Fibroblast of lung (primary cell): ENCODE results near the gene RAD18. TPM values are rescaled to one million over a fixed set of nuclear protein-coding genes. Genes with fewer than 3 reads are reported as not detected.
A peak's percentile ranks its signal among the peaks of the same experiment; 100 is the strongest.

Experiments
- DNase-seq, 2 donors: peaks; one replicate each; pipeline versions ENCODE4 v3.0.0 to v3.0.0-alpha.2; 2010; ENCODE audit warnings: low read depth in 2 of 2
- H2AFZ ChIP-seq: 2 replicates; pipeline ENCODE4 v1.5.1; 2012; ENCODE audit warnings: low read length, control low read depth, inconsistent platforms
- H3K27ac ChIP-seq: 2 replicates; pipeline ENCODE4 v1.5.1; 2011; ENCODE audit warnings: low read length, control low read depth; ENCODE audit not compliant: insufficient read depth
- H3K27me3 ChIP-seq: 2 replicates; pipeline ENCODE4 v1.5.1; 2011; ENCODE audit warnings: mild to moderate bottlenecking, low read length; ENCODE audit not compliant: control insufficient read depth, insufficient read depth
- H3K36me3 ChIP-seq: 2 replicates; pipeline ENCODE4 v1.5.1; 2011; ENCODE audit warnings: low read length; ENCODE audit not compliant: control insufficient read depth, insufficient read depth
- H3K4me1 ChIP-seq: 2 replicates; pipeline ENCODE4 v1.5.1; 2011; ENCODE audit warnings: low read length; ENCODE audit not compliant: control insufficient read depth, insufficient read depth; ENCODE audit errors: extremely low read depth
- H3K4me2 ChIP-seq: 2 replicates; pipeline ENCODE4 v1.5.1; 2011; ENCODE audit warnings: low read length, control low read depth; ENCODE audit not compliant: insufficient read depth; ENCODE audit errors: extremely low read depth
- H3K4me3 ChIP-seq, 4 experiments: fragments of 200-600 bp in 1 of 4; sonication (generic) in 1 of 4; replicated peaks in 1 of 4; 2 replicates each; pipeline ENCODE4 v1.5.1; 2011 to 2016; ENCODE audit warnings: low read length in 4 of 4, low read depth in 3 of 4, mild to moderate bottlenecking in 3 of 4, control low read depth in 2 of 4, inconsistent platforms in 1 of 4, mixed read lengths in 1 of 4; ENCODE audit not compliant: insufficient read depth in 1 of 4; ENCODE audit errors: control extremely low read depth in 1 of 4
- H3K79me2 ChIP-seq: 2 replicates; pipeline ENCODE4 v1.5.1; 2012; ENCODE audit warnings: mild to moderate bottlenecking, low read length, inconsistent platforms; ENCODE audit not compliant: control insufficient read depth, insufficient read depth
- H3K9ac ChIP-seq: 2 replicates; pipeline ENCODE4 v1.5.1; 2011; ENCODE audit warnings: mild to moderate bottlenecking, low read length, control low read depth; ENCODE audit not compliant: insufficient read depth
- H3K9me3 ChIP-seq: 2 replicates; pipeline ENCODE4 v1.5.1; 2012; ENCODE audit warnings: low read depth, low read length; ENCODE audit not compliant: control insufficient read depth, insufficient read depth
- H4K20me1 ChIP-seq: 2 replicates; pipeline ENCODE4 v1.5.1; 2011; ENCODE audit warnings: low read length; ENCODE audit not compliant: control insufficient read depth, insufficient read depth; ENCODE audit errors: extremely low read depth
- CTCF ChIP-seq, 2 donors: IDR thresholded peaks in 1 of 2; conservative IDR thresholded peaks in 1 of 2; 1 replicate in 1 of 2; 2 replicates in 1 of 2; pipeline ENCODE4 v1.5.1; 2011 to 2012; ENCODE audit warnings: low read length in 2 of 2, control low read depth in 1 of 2, inconsistent platforms in 1 of 2, low read depth in 1 of 2, mild to moderate bottlenecking in 1 of 2
- EZH2 ChIP-seq: IDR thresholded peaks from 2 replicates; pipeline ENCODE4 v1.5.1; 2012; ENCODE audit warnings: low read length, control low read depth, mild to moderate bottlenecking; ENCODE audit errors: missing control alignments
- polyA plus RNA-seq, 2 donors: library from polyadenylated mRNA; depleted of rRNA in 1 of 2; stranded (reverse) in 1 of 2; unstranded in 1 of 2; fragments of >200 nt; gene quantifications; 2 replicates each; pipeline ENCODE4 v1.2.1, GENCODE V29; 2011 to 2012; ENCODE audit warnings: missing spikeins in 1 of 2
- total RNA-seq: library from RNA; depleted of rRNA; stranded (reverse); fragments of >200 nt; gene quantifications from 2 replicates; pipeline ENCODE4 v1.2.1, GENCODE V29; 2014

RAD18 gene
- total and polyA plus RNA-seq, 2 donors (not counting 1 experiment from before 2014, with no cell fraction given), result 6.1 to 9.9 TPM

GRCh38 chr3:8988791-8989558 lies 25.7 kb upstream of the RAD18 start:
- no peak overlapping the region for H2AFZ ChIP-seq
- H3K9ac ChIP-seq, result no peak overlapping the region
- no peak overlapping the region for H3K27ac ChIP-seq
- H3K4me3 ChIP-seq, result no peak overlapping the region
- H3K27me3 ChIP-seq, result no peaks in the 10 kb centered on the region
- H3K9me3 ChIP-seq, result no peaks in the 10 kb centered on the region
- no peak for DNase-seq
- no peaks in the 10 kb centered on the region for H4K20me1 ChIP-seq
- no peaks in the 10 kb centered on the region for H3K4me1 ChIP-seq
- no peaks in the 10 kb centered on the region for H3K36me3 ChIP-seq
- no peaks in the 10 kb centered on the region for H3K79me2 ChIP-seq
- no peak overlapping the region for H3K4me2 ChIP-seq
- TF ChIP-seq EZH2 (no peak), CTCF (conservative IDR thresholded peaks at IDR 0.05 in 1 of 2, IDR thresholded peaks at IDR 0.05 in 1 of 2; ENCODE audit: low read depth in 1 of 2, low read length in 2 of 2) (no peak)

- H2AFZ ChIP-seq, result no peak overlapping the region
- H3K4me3 ChIP-seq, result no peak overlapping the region
- DNase-seq, result no peak
- H3K4me1 ChIP-seq, result no peaks in the 10 kb centered on the region
- no peak overlapping the region for H3K9ac ChIP-seq
- no peak overlapping the region for H3K4me2 ChIP-seq
- no peaks in the 10 kb centered on the region for H4K20me1 ChIP-seq
- no peaks in the 10 kb centered on the region for H3K36me3 ChIP-seq
- H3K9me3 ChIP-seq, result no peaks in the 10 kb centered on the region
- no peak overlapping the region for H3K27ac ChIP-seq
- TF ChIP-seq EZH2 (no peak), CTCF (conservative IDR thresholded peaks at IDR 0.05 in 1 of 2, IDR thresholded peaks at IDR 0.05 in 1 of 2; ENCODE audit: low read depth in 1 of 2, low read length in 2 of 2) (no peak)
- H3K27me3 ChIP-seq, result no peaks in the 10 kb centered on the region
- no peaks in the 10 kb centered on the region for H3K79me2 ChIP-seq
Measured at GRCh38 chr3:8988384-8988655, 25.0 kb upstream of the RAD18 start.

- H3K4me2 ChIP-seq, result no peak overlapping the region
- DNase-seq, result peak; percentile 37 to 62
- H3K9me3 ChIP-seq, result no peaks in the 10 kb centered on the region
- no peak overlapping the region for H2AFZ ChIP-seq
- no peak overlapping the region for H3K9ac ChIP-seq
- H3K4me3 ChIP-seq, result no peak overlapping the region
- H3K79me2 ChIP-seq, result no peaks in the 10 kb centered on the region
- H4K20me1 ChIP-seq, result no peaks in the 10 kb centered on the region
- no peaks in the 10 kb centered on the region for H3K4me1 ChIP-seq
- no peak overlapping the region for H3K27ac ChIP-seq
- H3K27me3 ChIP-seq, result no peaks in the 10 kb centered on the region
- no peak for TF ChIP-seq EZH2
- TF ChIP-seq CTCF (conservative IDR thresholded peaks at IDR 0.05 in 1 of 2, IDR thresholded peaks at IDR 0.05 in 1 of 2; ENCODE audit: low read depth in 1 of 2, low read length in 2 of 2), result peak; percentile 75 to 93
- no peaks in the 10 kb centered on the region for H3K36me3 ChIP-seq
Measured at GRCh38 chr3:8987645-8988383, 24.5 kb upstream of the RAD18 start.
